Stomach (tissue), 9 donors: ENCODE results near the gene KIF11. TPM values are rescaled to one million over a fixed set of nuclear protein-coding genes. Genes with fewer than 3 reads are reported as not detected.

Source experiments
- DNase-seq, 2 donors: peaks; one replicate each; pipeline versions ENCODE4 v3.0.0 to v3.0.0-alpha.2; 2013 to 2019
- H3K27ac ChIP-seq, 5 donors: fragments of 200-600 bp in 4 of 5; sonication (generic) in 4 of 5; one replicate each; pipeline ENCODE4 v1.5.1; 2013 to 2019; ENCODE audit warnings: mild to moderate bottlenecking in 1 of 5, moderate library complexity in 1 of 5
- H3K27me3 ChIP-seq, 3 donors: fragments of 200-600 bp; sonication (generic); one replicate each; pipeline ENCODE4 v1.5.1; 2017 to 2019; ENCODE audit warnings: mixed run types in 1 of 3
- H3K36me3 ChIP-seq, 4 donors: fragments of 200-600 bp; sonication (generic); 1 replicate in 3 of 4; 2 replicates in 1 of 4; pipeline ENCODE4 v1.5.1; 2016 to 2019
- H3K4me1 ChIP-seq, 4 donors: fragments of 200-600 bp; sonication (generic); one replicate each; pipeline ENCODE4 v1.5.1; 2016 to 2019
- H3K4me3 ChIP-seq, 4 donors: fragments of 200-600 bp; sonication (generic) in 3 of 4; one replicate each; pipeline ENCODE4 v1.5.1; 2016 to 2019; ENCODE audit warnings: mild to moderate bottlenecking in 1 of 4
- H3K9me3 ChIP-seq, 4 donors: fragments of 200-600 bp; sonication (generic); one replicate each; pipeline ENCODE4 v1.5.1; 2016 to 2019
- EP300 ChIP-seq: sonication (generic); formaldehyde crosslinking; IDR thresholded peaks from one replicate; pipeline ENCODE4 v1.6.1; 2017; ENCODE audit warnings: antibody characterized with exemption
- POLR2A ChIP-seq, 4 donors: fragments of 450-650 bp; IDR thresholded peaks; one replicate each; pipeline ENCODE4 v1.6.1; 2016; ENCODE audit warnings: antibody characterized with exemption in 4 of 4, control low read depth in 2 of 4, mild to moderate bottlenecking in 1 of 4, moderate library complexity in 1 of 4
- POLR2AphosphoS5 ChIP-seq, 3 donors: sonication (generic); formaldehyde crosslinking; IDR thresholded peaks; one replicate each; pipeline ENCODE4 v1.6.1; 2016; ENCODE audit warnings: antibody characterized with exemption in 3 of 3
- WGBS, 5 donors: extraction: QIAGEN DNeasy Blood & Tissue Kit in 3 of 5; methylation state at CpG; one replicate each; pipeline versions ENCODE4 v1.1.5 to v1.1.7; 2013 to 2018; 5-methylcytosine and 5-hydroxymethylcytosine counted together
- intact Hi-C: fragments of 100-400 bp; cut with DNase I; formaldehyde crosslinking; loops from one replicate; pipeline ENCODE4 v1.15.1; 2023; ENCODE audit warnings: low total_unique reads
- polyA plus RNA-seq, 3 donors: library from polyadenylated mRNA; stranded (reverse); fragments of 200-250 nt; gene quantifications; one replicate each; pipeline ENCODE4 v1.2.3, GENCODE V29; 2013
- total RNA-seq, 5 donors: library from RNA; depleted of rRNA; stranded (reverse); fragments of >200 nt; gene quantifications; one replicate each; pipeline versions ENCODE4 v1.1.0 to v1.2.3, GENCODE V29; 2014 to 2016
- TF ChIP-seq, protein P1 (sequence below), 7 experiments: fragments of 450-650 bp in 4 of 7; fragments of 200-600 bp in 3 of 7; sonication (generic) in 3 of 7; IDR thresholded peaks; one replicate each; pipeline ENCODE4 v1.5.1; 2016 to 2019; ENCODE audit warnings: antibody characterized with exemption in 7 of 7, control low read depth in 2 of 7, mild to moderate bottlenecking in 1 of 7
- donor health status: healthy with polysubstance abuse.
- donor health status: Bipolar disorder and iron deficiency.
- donor health status: healthy.

KIF11 gene
- total and polyA plus RNA-seq, 8 donors, result 1.1 to 8.3 (median 2.5) TPM

DNA sequence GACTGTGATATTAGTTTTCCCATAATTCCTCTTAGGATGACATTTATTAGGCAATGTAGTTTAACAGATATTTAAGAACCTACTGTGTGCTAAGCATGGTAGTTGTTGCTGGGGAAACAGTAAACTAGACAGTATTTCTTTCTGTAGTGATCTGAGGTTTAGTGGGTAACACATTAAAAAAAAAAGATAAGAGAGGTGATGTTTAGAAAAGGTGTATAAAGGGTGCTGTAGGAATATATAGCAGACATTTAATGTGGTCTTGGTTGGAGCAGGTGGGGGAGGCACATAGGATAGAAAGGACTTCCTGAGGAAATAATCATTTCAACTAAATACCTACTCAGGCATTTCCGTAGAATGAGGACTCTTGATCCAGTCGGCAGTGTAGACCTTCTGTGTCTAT is 11.9 kb downstream of the KIF11 start:
- H3K4me3 ChIP-seq, result no peak overlapping the region
- WGBS, 5 donors, result 81 to 90% (median 86%) methylated on average over 2 of the region's 2 CpGs
- no peaks in the 10 kb centered on the region for H3K4me1 ChIP-seq
- H3K27me3 ChIP-seq, result no peaks in the 10 kb centered on the region
- H3K27ac ChIP-seq, result no peak overlapping the region
- no peak for DNase-seq
- TF ChIP-seq EP300 (no peak), POLR2AphosphoS5 (IDR thresholded peaks at IDR 0.05) (no peak), POLR2A (IDR thresholded peaks at IDR 0.05) (no peak)
- TF ChIP-seq, protein P1, sequence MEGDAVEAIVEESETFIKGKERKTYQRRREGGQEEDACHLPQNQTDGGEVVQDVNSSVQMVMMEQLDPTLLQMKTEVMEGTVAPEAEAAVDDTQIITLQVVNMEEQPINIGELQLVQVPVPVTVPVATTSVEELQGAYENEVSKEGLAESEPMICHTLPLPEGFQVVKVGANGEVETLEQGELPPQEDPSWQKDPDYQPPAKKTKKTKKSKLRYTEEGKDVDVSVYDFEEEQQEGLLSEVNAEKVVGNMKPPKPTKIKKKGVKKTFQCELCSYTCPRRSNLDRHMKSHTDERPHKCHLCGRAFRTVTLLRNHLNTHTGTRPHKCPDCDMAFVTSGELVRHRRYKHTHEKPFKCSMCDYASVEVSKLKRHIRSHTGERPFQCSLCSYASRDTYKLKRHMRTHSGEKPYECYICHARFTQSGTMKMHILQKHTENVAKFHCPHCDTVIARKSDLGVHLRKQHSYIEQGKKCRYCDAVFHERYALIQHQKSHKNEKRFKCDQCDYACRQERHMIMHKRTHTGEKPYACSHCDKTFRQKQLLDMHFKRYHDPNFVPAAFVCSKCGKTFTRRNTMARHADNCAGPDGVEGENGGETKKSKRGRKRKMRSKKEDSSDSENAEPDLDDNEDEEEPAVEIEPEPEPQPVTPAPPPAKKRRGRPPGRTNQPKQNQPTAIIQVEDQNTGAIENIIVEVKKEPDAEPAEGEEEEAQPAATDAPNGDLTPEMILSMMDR (IDR thresholded peaks at IDR 0.05), result no peak
- H3K36me3 ChIP-seq, result peaks cover 0 to 15% (median 0%) of the 10 kb centered on the region in 4 donors
- H3K9me3 ChIP-seq, result no peaks in the 10 kb centered on the region
- intact Hi-C loops, result no loop called here

DNA sequence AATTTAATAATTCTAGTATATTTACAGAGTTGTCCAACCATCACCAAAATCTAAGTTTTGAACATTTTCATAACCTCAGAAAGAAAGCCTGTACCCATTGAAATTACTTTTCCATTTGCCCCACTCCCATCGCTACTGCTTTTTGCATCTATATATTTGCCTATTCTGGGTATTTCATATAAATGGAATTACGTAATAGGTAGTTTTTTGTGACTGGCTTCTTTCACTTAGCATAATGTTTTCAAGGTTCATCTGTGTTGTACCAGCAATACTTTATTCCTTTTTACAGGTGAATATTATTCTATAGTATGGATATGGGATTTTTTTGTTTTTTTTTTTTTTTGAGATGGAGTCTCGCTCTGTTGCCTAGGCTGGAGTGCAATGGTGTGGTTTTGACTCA is 22.6 kb downstream of the KIF11 start:
- WGBS, 5 donors, result 96 to 99% (median 98%) methylated on average over 3 of the region's 3 CpGs
- no peaks in the 10 kb centered on the region for H3K27me3 ChIP-seq

DNA sequence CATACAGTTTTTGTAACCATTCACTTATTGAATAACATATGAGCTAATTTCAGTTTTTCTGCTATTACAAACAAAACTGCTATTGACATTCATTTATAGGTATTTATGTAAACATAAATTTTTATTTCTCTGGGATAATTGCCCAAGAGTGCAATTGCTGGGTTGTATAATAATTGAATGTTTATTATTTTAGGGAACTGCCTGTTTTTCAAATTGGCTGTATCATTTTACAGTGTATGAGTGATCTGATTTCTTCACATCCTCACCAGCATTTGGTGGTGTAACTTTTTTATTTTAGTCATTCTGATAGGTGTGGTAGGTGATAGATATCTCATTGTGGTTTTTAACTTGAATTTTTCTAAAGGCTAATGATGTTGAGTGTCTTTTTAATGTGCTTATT is 26.4 kb downstream of the KIF11 start:
- intact Hi-C loops, result no loop called here
- H3K4me3 ChIP-seq, result no peak overlapping the region

More for the DNA sequence above, 22.6 kb downstream of the KIF11 start:
- TF ChIP-seq POLR2AphosphoS5 (IDR thresholded peaks at IDR 0.05) (no peak), EP300 (no peak), POLR2A (IDR thresholded peaks at IDR 0.05) (no peak)
- TF ChIP-seq, protein P1 (IDR thresholded peaks at IDR 0.05), result no peak
- Histone ChIP-seq H3K36me3 (peaks cover 0 to under 1% (median 0%) of the 10 kb centered on the region in 4 donors), H3K27ac (no peak overlapping the region), H3K9me3 (no peaks in the 10 kb centered on the region), H3K4me1 (no peaks in the 10 kb centered on the region), H3K4me3 (no peak overlapping the region)
- intact Hi-C loops, result no loop called here
- no peak for DNase-seq

DNA sequence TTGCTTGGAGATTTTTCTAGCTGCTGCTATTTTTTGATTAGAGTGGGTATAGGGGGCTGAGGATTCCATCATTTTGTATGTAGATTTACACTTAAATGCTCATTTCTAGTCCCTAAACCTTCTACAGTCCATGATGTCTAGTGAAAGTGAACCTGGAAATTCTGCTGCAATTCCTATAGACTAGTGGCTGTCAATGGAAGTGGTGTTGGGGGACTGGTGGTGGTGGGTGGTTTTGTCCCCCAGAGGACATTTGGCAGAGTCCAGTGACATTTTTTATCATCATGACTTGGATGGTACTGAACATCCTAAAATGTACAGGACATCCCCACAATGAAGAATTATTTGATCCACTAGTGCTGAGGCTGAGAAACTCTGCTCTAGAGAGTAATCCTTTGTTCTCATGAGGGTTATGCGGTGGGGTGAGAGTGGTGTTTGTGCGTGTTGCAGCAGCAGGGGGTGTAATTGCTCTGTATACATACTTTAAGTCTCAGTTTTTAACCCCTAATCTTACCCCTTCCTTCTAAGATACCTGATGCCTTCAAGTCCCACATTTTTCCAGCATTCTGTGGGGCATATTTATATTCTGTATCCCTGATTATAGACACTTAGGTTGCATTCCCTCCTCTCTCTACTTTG is 35.0 kb downstream of the KIF11 start:
- peaks cover 0 to 4% (median 0%) of the 10 kb centered on the region in 4 donors for H3K36me3 ChIP-seq
- 62 to 97% (median 70%) methylated on average over 2 of the region's 2 CpGs for WGBS, 5 donors
- H3K27me3 ChIP-seq, result no peaks in the 10 kb centered on the region
- intact Hi-C loops, result no loop called here
- peak in 1 of 2 donors; percentile 5 for DNase-seq
- H3K4me3 ChIP-seq, result no peak overlapping the region
- no peaks in the 10 kb centered on the region for H3K4me1 ChIP-seq
- no peaks in the 10 kb centered on the region for H3K9me3 ChIP-seq
- H3K27ac ChIP-seq, result no peak overlapping the region
- TF ChIP-seq, protein P1 (IDR thresholded peaks at IDR 0.05), result no peak
- no peak for TF ChIP-seq EP300
- no peak for TF ChIP-seq POLR2A (IDR thresholded peaks at IDR 0.05)
- no peak for TF ChIP-seq POLR2AphosphoS5 (IDR thresholded peaks at IDR 0.05)

More for the DNA sequence above, 26.4 kb downstream of the KIF11 start:
- TF ChIP-seq EP300, result no peak
- TF ChIP-seq POLR2AphosphoS5 (IDR thresholded peaks at IDR 0.05), result no peak
- no peak for TF ChIP-seq POLR2A (IDR thresholded peaks at IDR 0.05)
- TF ChIP-seq, protein P1 (IDR thresholded peaks at IDR 0.05), result no peak
- Histone ChIP-seq H3K27ac (no peak overlapping the region), H3K36me3 (peaks cover 0 to 22% (median 2%) of the 10 kb centered on the region in 4 donors), H3K9me3 (no peaks in the 10 kb centered on the region), H3K4me1 (no peaks in the 10 kb centered on the region), H3K27me3 (no peaks in the 10 kb centered on the region)
- no peak for DNase-seq
